Measurements from ENCODE around the gene MYBBP1A.
A peak's percentile ranks its signal among the peaks of the same experiment; 100 is the strongest.
"Not testable (repeated sequence)": the region's sequence is repeated elsewhere in the genome, so short reads cannot be mapped to it uniquely, and the experiment has no call there.

The MYBBP1A gene

GRCh38 chr17:4554997-4555799 lies at the start of gene MYBBP1A:
MYBBP1A (minus strand) TSS chr17:4555384; CDS start chr17:4555324, 60 bp downstream.
- in situ Hi-C loops (cut with MboI; ENCODE audit: low pct_unique_long_range_greater_than_20kb, low sequenced_read_pairs), result no loop called here
- peak; percentile 96 for DNase-seq

- in situ Hi-C loops (cut with MboI; ENCODE audit: low pct_unique_long_range_greater_than_20kb, low sequenced_read_pairs); DNase-seq: not testable (repeated sequence)
Measured at GRCh38 chr17:4604736-4605135, 49.6 kb upstream of the MYBBP1A start.

GRCh38 chr17:4604111-4604644 lies 49.0 kb upstream of the MYBBP1A start:
- in situ Hi-C loops (cut with MboI; ENCODE audit: low pct_unique_long_range_greater_than_20kb, low sequenced_read_pairs), result no loop called here
- DNase-seq, result no peak

- in situ Hi-C loops (cut with MboI; ENCODE audit: low pct_unique_long_range_greater_than_20kb, low sequenced_read_pairs), result no loop called here
Measured at GRCh38 chr17:4602041-4602440, 46.9 kb upstream of the MYBBP1A start.

GRCh38 chr17:4601326-4601725 lies 46.1 kb upstream of the MYBBP1A start:
- in situ Hi-C loops (cut with MboI; ENCODE audit: low pct_unique_long_range_greater_than_20kb, low sequenced_read_pairs), result no loop called here
- DNase-seq, result no peak

More at GRCh38 chr17:4602041-4602440, 46.9 kb upstream of the MYBBP1A start:
- no peak for DNase-seq

GRCh38 chr17:4600563-4600962 lies 45.4 kb upstream of the MYBBP1A start:
- in situ Hi-C loops (cut with MboI; ENCODE audit: low pct_unique_long_range_greater_than_20kb, low sequenced_read_pairs), result no loop called here
- no peak for DNase-seq

- in situ Hi-C loops (cut with MboI; ENCODE audit: low pct_unique_long_range_greater_than_20kb, low sequenced_read_pairs), result loop anchor here (25.0 kb wide), 1 partner anchor 288 kb away; the partner anchor contains the start of gene C17orf107
- no peak for DNase-seq
Measured at GRCh38 chr17:4599505-4600281, 44.5 kb upstream of the MYBBP1A start.

- in situ Hi-C loops (cut with MboI; ENCODE audit: low pct_unique_long_range_greater_than_20kb, low sequenced_read_pairs), result loop anchor here (25.0 kb wide), 1 partner anchor 288 kb away; the partner anchor contains the start of gene C17orf107
- DNase-seq, result no peak
Measured at GRCh38 chr17:4598776-4599504, 43.8 kb upstream of the MYBBP1A start.

GRCh38 chr17:4597975-4598374 lies 42.8 kb upstream of the MYBBP1A start:
- in situ Hi-C loops (cut with MboI; ENCODE audit: low pct_unique_long_range_greater_than_20kb, low sequenced_read_pairs), result loop anchor here (25.0 kb wide), 1 partner anchor 289 kb away; the partner anchor contains the start of gene C17orf107
- DNase-seq, result no peak

- in situ Hi-C loops (cut with MboI; ENCODE audit: low pct_unique_long_range_greater_than_20kb, low sequenced_read_pairs), result loop anchor here (25.0 kb wide), 1 partner anchor 290 kb away; the partner anchor contains the start of gene C17orf107
- DNase-seq, result no peak
Measured at GRCh38 chr17:4596636-4597380, 41.6 kb upstream of the MYBBP1A start.

- not testable (repeated sequence) for DNase-seq
- in situ Hi-C loops (cut with MboI; ENCODE audit: low pct_unique_long_range_greater_than_20kb, low sequenced_read_pairs), result loop anchor here (25.0 kb wide), 1 partner anchor 291 kb away; the partner anchor contains the start of gene C17orf107
Measured at GRCh38 chr17:4595685-4596342, 40.6 kb upstream of the MYBBP1A start.

GRCh38 chr17:4594931-4595684 lies 39.9 kb upstream of the MYBBP1A start:
- DNase-seq, result peak; percentile 65
- in situ Hi-C loops (cut with MboI; ENCODE audit: low pct_unique_long_range_greater_than_20kb, low sequenced_read_pairs), result loop anchor here (25.0 kb wide), 1 partner anchor 292 kb away; the partner anchor contains the start of gene C17orf107

- in situ Hi-C loops (cut with MboI; ENCODE audit: low pct_unique_long_range_greater_than_20kb, low sequenced_read_pairs), result loop anchor here (25.0 kb wide), 1 partner anchor 293 kb away; the partner anchor contains the start of gene C17orf107
- no peak for DNase-seq
Measured at GRCh38 chr17:4594406-4594805, 39.2 kb upstream of the MYBBP1A start.

- no peak for DNase-seq
- in situ Hi-C loops (cut with MboI; ENCODE audit: low pct_unique_long_range_greater_than_20kb, low sequenced_read_pairs), result loop anchor here (25.0 kb wide), 1 partner anchor 294 kb away; the partner anchor contains the start of gene C17orf107
Measured at GRCh38 chr17:4593021-4593421, 37.8 kb upstream of the MYBBP1A start.

- in situ Hi-C loops (cut with MboI; ENCODE audit: low pct_unique_long_range_greater_than_20kb, low sequenced_read_pairs), result loop anchor here (25.0 kb wide), 1 partner anchor 295 kb away; the partner anchor contains the start of gene C17orf107
- no peak for DNase-seq
Measured at GRCh38 chr17:4592240-4593005, 37.2 kb upstream of the MYBBP1A start.

GRCh38 chr17:4591529-4591928 lies 36.3 kb upstream of the MYBBP1A start:
- in situ Hi-C loops (cut with MboI; ENCODE audit: low pct_unique_long_range_greater_than_20kb, low sequenced_read_pairs), result loop anchor here (25.0 kb wide), 1 partner anchor 296 kb away; the partner anchor contains the start of gene C17orf107
- no peak for DNase-seq
